ENCODE measurements around the gene DTNB. TPM values are rescaled to one million over a fixed set of nuclear protein-coding genes. Genes with fewer than 3 reads are reported as not detected.
"Not testable (repeated sequence)": the region's sequence is repeated elsewhere in the genome, so short reads cannot be mapped to it uniquely, and the experiment has no call there.

DTNB gene
- polyA plus RNA-seq, 3 donors, result 6.3 to 7.7 (median 6.6) TPM

DNA sequence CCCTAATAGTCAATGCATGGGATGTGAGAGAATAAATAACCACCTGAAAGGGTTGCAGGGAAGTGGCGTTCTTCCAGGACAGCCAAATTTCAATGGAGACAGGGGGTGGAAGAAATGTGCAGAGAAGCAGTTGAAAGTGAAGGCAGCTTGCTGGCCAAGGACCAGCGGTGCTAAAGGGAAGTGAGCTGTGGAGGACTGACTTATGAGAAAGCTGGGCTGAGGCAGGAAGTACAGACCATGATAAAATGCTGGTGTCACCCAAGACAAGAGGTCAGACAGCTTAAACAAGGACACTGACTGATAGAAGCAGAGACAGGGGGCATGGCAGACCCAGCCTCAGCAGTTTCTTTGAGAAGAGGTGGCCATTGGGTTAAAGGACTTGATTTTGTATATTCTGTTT lies 106.7 kb downstream of the DTNB start:
- no peak overlapping the region for H3K27ac ChIP-seq (ENCODE audit: low read depth, low read length)
- 23 to 75% (median 28%) methylated on average over 2 of the region's 2 CpGs for WGBS, 3 donors

DNA sequence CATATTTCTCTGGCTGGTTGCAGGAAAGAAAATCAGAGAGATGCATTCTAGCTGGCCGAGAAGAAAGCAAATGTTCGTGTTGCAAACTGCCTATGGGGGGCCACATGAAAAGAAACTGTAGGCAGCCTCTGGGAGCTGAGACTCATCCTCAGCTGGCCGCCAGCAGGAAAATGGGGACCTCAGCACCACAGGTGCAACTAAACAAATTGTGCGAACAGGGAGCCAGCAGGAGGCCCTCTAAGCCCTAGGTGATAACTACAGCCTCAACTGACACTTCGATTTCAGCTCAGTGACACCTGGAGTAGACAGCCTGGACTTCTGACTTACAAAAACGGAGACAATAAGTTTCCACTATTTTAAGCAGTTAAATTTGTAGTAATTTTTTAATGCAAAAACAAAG lies 107.3 kb downstream of the DTNB start:
- no peak overlapping the region for H3K27ac ChIP-seq (ENCODE audit: low read depth, low read length)
- 93 to 95% (median 94%) methylated on average over 6 of the region's 6 CpGs for WGBS, 3 donors

DNA sequence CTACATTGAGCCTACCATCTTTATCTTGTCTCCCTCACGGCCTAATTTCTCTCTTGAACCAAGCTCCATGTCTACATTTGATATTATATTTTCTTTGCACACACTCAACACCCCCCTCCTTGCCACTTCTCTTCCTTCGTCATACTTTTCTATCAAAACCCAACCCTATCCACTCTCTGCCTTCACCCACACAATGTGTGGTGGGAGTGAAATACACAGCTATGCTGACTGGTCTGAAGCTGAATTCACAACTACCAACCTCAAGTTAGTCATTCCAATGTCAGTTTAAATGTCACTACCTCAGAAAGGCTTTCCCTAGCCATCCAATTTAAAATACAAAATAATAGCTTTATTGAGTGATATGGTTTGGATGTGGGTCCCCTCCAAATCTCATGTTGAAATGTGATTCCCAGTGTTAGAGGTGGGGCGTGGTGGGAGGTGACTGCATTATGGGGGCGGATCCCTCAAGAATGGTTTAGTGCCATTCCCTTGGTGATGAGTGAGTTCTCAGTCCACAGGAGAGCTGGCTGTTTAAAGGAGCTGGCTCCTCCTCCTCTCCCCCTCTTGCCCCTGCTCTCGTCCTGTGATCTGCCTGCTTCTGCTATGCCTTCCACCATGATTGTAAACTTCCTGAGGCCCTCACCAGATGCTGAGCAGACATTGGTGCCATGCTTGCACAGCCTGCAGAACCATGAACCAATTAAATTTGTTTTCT lies 112.1 kb downstream of the DTNB start:
- 90 to 97% (median 94%) methylated on average over 4 to 5 of the region's 5 CpGs for WGBS, 3 donors
- no peak overlapping the region for H3K27ac ChIP-seq (ENCODE audit: low read depth, low read length)

DNA sequence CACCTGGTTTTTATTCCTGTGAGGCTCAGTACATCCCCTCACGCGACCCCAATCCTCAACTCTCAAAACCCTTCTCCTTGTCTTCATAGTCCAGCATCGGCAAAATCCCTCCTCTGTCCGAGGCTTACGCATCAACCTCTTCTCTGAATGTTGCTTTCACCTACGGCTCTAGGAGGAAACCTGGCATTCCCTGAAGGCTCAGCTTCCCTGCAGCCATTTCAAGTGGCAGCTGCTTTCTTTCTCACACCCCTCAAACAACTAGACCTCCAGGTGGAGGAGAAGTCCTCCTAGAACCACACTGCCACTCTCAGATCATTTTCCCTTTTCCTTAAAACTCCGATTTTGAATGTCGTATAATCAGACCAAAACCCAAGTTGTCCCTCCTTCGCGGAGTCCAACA lies 114.2 kb downstream of the DTNB start:
- H3K27ac ChIP-seq (ENCODE audit: low read depth, low read length), result no peak overlapping the region
- WGBS, 3 donors, result 60 to 98% (median 96%) methylated on average over 10 of the region's 10 CpGs

DNA sequence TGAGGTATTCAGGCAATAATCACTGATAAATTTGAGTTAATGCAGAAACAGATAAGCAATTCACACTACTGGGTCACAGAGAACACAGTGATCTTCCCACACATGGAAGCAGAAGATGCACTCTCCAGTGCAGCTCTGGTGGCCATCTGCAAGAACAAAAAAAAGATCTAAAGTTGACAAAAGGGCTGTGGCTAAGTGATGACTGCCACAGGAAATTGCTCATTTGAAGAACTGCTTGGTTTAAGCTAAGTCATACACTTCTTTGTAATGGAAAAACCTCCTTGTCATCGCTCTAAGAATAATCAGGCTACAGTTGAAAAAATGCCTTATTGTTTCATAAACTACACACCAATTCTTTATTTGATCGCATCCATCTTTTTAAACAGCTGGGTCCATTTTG lies 115.1 kb downstream of the DTNB start:
- 50 to 78% (median 54%) methylated on average over 2 of the region's 2 CpGs for WGBS, 3 donors
- no peak overlapping the region for H3K27ac ChIP-seq (ENCODE audit: low read depth, low read length)

DNA sequence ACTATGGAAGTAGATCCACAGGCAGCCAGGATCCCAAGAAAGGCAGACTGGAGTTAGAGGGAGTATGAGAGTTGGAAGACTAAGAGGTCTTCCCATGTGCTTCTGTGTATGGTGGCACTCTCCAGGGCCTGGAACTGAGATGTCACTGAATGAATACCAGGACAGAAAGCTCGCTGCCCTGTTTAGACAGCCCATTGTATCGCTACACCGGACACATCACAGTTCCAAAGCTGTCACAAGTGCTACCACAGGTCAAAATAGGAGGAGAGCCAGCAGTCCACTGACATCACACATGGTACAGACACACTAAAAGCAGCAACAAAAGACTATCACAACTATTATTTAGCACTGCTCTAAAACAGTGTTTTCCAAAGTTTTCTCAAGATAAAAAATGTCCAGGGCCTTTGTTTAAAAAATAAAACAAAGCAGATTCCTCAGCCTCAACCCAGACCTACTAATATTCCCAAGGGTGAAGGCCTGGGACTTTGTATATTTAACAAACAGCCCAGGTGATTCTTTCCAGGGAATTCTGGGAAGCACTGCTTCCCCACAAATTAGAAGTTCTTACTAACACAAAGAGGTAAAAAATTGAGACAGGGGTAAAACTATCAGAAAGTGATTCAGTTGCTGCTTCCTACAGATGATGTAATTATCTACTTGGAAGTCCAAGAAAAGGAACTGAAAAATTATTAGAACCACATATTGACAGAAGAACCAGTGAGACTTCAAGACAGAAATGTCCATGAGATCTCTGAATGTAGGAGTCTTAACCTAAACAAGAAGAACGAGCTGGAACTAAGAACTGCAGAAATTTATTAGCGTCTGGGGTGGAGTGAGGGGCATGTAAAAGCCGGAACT lies 116.0 kb downstream of the DTNB start:
- WGBS, 3 donors, result 87 to 94% (median 90%) methylated on average over 6 of the region's 6 CpGs
- H3K27ac ChIP-seq (ENCODE audit: low read depth, low read length), result no peak overlapping the region

DNA sequence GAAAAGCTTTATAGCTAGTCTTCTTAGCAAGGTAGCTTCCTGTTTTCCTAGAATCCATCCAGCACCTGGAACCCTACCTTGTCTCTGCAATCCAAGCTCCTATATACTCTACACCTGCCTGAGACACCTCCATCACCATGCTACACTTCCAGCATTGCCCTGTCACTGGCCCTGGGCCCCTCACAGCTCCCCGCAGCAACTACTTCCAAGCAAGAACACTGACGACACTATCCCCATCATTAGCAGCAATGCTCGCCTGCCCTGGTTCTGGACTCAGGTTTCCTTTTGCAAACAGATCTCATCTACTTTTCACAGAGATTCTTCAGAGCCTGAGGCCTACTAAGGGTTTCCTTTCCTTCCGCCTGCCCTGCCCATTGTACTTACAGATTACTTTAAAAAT lies 121.1 kb downstream of the DTNB start:
- 96 to 97% (median 97%) methylated on average over 4 of the region's 4 CpGs for WGBS, 3 donors
- H3K27ac ChIP-seq (ENCODE audit: low read depth, low read length), result no peak overlapping the region

DNA sequence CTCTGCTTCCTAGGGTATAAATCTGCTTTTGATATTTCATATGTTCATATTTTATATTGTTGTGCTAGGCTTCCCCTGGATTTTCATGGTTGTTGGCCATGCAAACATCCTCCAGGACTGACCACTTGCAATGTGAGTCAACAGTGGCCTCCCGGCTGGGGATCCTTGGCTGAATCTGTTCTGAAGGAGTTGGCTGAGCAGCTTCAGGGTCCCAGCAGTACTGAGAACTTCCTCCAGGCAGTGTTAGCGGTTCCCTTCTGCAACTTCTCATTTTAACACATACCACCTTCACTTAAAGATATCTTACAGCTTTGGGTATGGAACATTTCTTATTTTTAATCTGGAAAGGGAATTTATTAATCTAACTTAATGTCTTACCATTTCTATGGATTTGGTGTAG lies 122.1 kb downstream of the DTNB start:
- 58 to 82% (median 63%) methylated on average over 2 of the region's 2 CpGs for WGBS, 3 donors

DNA sequence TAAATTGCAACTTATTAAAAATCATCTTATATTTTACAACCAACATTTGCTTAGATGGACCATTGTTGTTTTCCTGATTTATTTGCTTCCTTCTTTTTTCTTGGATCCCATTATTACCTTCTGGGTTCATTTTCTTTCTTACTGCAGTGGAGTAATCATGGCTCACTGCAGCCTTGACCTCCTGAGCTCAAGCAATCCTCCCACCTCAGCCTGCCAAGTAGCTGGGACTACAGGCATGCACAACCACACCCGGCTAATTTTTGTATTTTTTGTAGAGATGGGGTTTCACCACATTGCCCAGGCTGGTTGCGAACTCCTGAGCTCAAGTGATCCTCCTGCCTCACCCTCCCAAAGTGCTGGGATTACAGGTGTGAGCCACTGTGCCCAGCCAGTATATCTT lies 123.8 kb downstream of the DTNB start:
- 63 to 76% (median 68%) methylated on average over 2 of the region's 2 CpGs for WGBS, 3 donors
- H3K27ac ChIP-seq (ENCODE audit: low read depth, low read length), result not testable (repeated sequence)

More for the DNA sequence above, 122.1 kb downstream of the DTNB start:
- no peak overlapping the region for H3K27ac ChIP-seq (ENCODE audit: low read depth, low read length)

DNA sequence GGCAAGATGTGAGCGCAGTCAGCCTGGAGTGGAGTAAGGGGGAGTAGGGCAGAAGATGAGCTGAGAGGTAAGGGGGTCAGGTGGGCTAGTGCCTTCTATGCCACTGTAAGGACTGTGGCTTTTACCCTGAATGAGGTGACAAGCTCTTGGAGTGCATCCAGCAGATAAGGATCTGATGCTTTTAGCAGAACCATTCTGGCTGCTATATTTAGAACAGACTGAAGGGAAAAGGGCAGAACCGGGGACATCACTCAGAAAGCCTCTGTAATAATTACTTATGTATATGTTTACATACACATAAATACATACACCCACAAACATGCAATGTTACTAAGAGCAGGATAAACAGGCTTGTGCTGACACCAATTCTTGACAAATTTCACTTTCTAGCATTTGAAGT lies 124.8 kb downstream of the DTNB start:
- no peak overlapping the region for H3K27ac ChIP-seq (ENCODE audit: low read depth, low read length)
- 61 to 68% (median 66%) methylated on average over 2 of the region's 2 CpGs for WGBS, 3 donors

DNA sequence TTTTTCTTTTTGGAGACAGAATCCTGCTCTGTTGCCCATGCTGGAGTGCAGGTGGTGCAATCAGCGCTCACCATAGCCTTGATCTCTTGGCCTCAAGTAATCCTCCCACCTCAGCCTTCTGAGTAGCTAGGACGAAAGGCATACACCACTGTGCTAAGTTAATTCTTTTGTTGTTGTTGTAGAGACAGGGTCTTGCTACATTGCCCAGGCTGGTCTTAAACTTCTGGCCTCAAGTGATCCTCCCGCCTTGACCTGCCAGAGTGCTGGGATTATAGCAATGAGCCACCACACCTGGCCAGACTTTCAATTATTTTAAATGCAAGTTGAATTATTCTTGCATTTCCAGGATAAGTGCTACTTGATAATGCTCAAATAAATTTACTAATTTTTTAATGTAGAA lies 126.5 kb downstream of the DTNB start:
- 96 to 99% (median 97%) methylated on average over 3 of the region's 3 CpGs for WGBS, 3 donors
- no peak overlapping the region for H3K27ac ChIP-seq (ENCODE audit: low read depth, low read length)

DNA sequence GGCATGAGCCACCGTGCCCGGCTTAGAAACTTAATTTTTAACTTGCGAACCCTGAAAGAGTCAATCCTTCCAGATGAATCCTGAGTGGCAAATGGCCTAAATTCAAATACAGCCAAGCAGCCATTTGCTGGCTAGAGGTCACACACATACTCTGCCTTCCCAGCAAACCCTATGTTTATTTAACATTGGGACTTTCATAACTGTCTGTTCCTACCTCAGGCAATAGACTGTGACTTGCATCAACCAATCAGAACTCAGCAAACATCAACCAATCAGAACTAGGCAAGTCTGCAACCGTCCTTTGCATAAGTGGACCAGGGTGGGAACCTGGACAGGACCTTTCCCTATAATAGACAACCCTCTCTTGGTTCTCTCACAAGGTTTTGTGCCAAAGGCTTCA lies 127.5 kb downstream of the DTNB start:
- 95 to 97% (median 96%) methylated on average over 4 of the region's 4 CpGs for WGBS, 3 donors
- H3K27ac ChIP-seq (ENCODE audit: low read depth, low read length), result no peak overlapping the region

DNA sequence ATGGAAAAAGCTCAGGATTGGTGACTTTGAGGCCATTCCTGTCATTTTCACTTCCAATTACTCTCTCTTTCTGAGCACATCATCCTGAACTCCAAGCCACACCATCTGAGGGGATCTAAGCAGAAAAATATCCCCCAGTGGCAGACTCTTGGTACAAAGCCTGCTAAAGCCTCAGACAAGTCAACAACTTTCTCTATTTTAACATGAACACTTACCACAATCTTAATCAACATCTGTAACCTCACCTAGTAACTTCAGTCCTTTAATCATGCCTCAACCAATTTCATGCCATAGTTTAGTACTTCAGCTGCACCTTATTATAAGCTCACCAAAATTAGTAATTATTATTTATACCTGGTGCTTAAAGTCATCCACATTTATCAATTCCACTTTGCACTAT lies 128.9 kb downstream of the DTNB start:
- H3K27ac ChIP-seq (ENCODE audit: low read depth, low read length), result no peak overlapping the region

DNA sequence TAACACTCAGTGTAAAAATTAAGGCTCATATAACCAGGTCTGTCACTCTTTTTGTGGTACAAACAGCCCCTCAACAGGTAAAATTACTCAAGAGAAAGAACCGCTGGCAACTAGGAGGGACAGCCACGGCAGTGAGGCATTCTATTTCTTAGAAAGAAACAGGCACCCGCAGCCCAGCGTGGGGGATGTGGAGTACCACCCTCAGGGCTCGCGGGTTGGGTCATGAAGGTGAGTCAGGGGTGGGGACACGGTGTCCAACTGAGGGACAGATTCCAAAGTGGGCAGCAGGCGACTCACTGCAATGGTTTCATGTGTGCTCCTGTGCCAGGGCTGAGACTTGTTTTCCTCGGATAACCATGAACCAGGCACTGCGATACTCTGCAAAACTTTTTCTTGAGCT lies 129.4 kb downstream of the DTNB start:
- 87 to 93% (median 91%) methylated on average over 10 of the region's 10 CpGs for WGBS, 3 donors
- no peak overlapping the region for H3K27ac ChIP-seq (ENCODE audit: low read depth, low read length)

DNA sequence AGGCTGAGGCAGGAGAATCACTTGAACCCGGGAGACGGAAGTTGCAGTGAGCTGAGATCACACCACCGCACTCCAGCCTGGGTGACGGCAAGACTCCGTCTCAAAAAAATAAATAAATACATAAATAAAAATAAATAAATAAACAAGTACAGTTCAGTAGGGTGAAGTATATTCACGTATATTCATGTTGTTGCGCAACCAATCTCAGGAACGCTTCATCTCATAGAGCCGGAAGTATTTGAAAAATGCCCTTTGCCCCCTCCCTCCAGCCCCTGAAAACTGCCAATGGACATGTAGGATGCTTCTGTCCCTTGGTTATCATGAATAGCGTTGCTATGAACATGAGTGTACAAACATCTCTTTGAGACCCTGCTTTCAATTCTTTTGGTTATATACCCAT lies 132.0 kb downstream of the DTNB start:
- 94 to 98% (median 96%) methylated on average over 10 of the region's 10 CpGs for WGBS, 3 donors
- no peak overlapping the region for H3K27ac ChIP-seq (ENCODE audit: low read depth, low read length)

DNA sequence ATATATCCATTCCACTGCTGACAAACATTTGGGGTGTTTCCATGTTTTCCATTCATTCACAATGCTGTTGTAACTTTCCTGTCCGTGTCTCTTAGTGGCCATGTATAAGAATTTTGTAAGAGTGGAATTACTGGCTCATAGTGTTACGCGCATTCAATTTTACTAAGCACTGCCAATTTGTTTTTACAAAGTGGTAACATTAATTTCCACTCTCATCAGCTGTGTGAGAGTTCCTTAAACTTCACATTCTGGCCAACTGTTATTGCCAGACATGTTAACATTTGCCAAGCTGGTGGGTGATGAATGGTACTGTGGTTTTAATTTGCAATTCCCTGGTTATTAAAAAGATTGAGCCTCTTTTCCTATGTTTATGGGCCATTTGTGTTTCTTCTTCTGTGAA lies 134.2 kb downstream of the DTNB start:
- H3K27ac ChIP-seq (ENCODE audit: low read depth, low read length), result no peak overlapping the region
- WGBS, 3 donors, result 51 to 84% (median 53%) methylated on average over 3 of the region's 3 CpGs

DNA sequence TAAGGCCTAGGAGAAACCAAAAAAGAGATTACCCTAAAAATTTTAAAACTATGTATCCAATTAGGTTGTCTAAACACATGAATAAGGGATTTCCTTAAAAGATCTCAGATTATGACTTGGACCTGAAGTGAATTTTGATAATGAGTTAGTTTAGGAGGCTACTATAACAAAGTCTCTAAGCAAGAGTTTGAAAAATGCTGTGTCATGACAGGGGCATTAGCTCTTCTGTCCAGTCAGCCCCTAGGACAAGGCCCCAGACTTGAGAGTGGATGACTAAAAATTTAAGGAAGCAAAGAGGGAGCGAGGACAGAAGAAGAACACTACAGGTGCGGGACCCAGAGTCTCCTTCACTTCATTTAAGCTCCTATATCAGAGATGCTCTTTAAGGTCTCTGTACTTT lies 135.9 kb downstream of the DTNB start:
- 94 to 100% (median 98%) methylated on average over 2 of the region's 2 CpGs for WGBS, 3 donors
- H3K27ac ChIP-seq (ENCODE audit: low read depth, low read length), result no peak overlapping the region

DNA sequence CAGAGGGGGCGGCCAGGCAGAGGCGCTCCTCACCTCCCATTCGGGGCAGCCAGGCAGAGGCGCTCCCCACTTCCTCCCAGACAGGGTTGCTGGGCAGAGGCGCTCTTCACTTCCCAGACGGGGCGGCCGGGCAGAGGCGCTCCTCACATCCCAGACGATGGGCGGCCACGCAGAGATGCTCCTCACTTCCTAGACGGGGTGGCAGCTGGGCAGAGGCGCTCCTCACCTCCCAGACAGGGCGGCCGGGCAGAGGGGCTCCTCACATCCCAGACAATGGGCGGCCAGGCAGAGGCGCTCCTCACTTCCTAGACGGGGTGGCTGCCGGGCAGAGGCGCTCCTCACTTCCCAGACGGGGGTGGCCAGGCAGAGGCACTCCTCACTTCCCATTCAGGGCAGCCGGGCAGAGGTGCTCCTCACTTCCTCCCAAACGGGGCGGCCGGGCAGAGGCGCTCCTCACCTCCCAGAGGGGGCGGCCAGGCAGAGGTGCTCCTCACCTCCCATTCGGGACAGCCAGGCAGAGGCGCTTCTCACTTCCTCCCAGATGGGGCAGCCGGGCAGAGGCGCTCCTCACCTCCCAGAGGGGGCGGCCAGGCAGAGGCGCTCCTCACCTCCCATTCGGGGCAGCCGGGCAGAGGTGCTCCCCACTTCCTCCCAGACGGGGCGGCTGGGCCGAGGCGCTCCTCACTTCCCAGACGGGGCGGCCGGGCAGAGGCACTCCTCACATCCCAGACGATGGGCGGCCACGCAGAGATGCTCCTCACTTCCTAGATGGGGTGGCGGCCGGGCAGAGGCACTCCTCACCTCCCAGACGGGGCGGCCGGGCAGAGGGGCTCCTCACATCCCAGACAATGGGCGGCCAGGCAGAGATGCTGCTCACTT lies 137.7 kb downstream of the DTNB start:
- WGBS, 3 donors, result 97 to 98% (median 97%) methylated on average over 50 to 52 of the region's 52 CpGs
- not testable (repeated sequence) for H3K27ac ChIP-seq (ENCODE audit: low read depth, low read length)

DNA sequence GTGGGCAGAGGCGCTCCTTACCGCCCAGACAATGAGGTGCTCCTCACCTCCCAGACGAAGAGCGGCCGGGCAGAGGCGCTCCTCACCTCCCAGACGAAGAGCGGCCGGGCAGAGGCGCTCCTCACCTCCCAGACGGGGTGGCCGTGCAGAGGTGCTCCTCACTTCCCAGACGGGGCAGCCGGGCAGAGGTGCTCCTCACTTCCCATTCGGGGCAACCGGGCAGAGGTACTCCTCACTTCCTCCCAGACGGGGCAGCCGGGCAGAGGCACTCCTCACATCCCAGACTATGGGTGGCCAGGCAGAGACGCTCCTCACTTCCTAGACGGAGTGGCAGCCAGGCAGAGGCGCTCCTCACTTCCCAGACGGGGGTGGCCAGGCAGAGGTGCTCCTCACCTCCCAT lies 138.4 kb downstream of the DTNB start:
- 93 to 99% (median 97%) methylated on average over 13 to 22 of the region's 22 CpGs for WGBS, 3 donors
- not testable (repeated sequence) for H3K27ac ChIP-seq (ENCODE audit: low read depth, low read length)

Measured in adipose tissue (tissue), 3 donors.